ENCODE data around the gene WNT5A. TPM values are rescaled to one million over a fixed set of nuclear protein-coding genes. Genes with fewer than 3 reads are reported as not detected.

Gene WNT5A
- total RNA-seq, 1 experiment from 2014 or later = 174 TPM

- no peaks in the 10 kb centered on the region for H3K9me3 ChIP-seq (ENCODE audit: insufficient read depth, low read depth)
- TF ChIP-seq CTCF (conservative IDR thresholded peaks at IDR 0.05) (no peak), EZH2 (IDR thresholded peaks at IDR 0.05; ENCODE audit: low read depth) (no peak)
- no peak overlapping the region for H3K27ac ChIP-seq
- H2AFZ ChIP-seq = no peak overlapping the region
- no peak overlapping the region for H3K4me3 ChIP-seq
- no peaks in the 10 kb centered on the region for H3K27me3 ChIP-seq (ENCODE audit: insufficient read depth, low read depth)
- no peaks in the 10 kb centered on the region for H3K36me3 ChIP-seq (ENCODE audit: low read depth)
- no peak overlapping the region for H3K4me2 ChIP-seq
- BruUV-seq (replicated peaks) = no TSS peak
- CTCF ChIA-PET = no interaction called here
- POLR2A ChIA-PET (ENCODE audit: unreplicated experiment) = no interaction called here
- H3K79me2 ChIP-seq (ENCODE audit: low read depth) = no peaks in the 10 kb centered on the region
- H3F3A ChIP-seq (ENCODE audit: insufficient read depth, low read depth) = no peaks in the 10 kb centered on the region
- no peaks in the 10 kb centered on the region for H3K4me1 ChIP-seq (replicated peaks; ENCODE audit: insufficient read depth)
- intact Hi-C loops (cut with micrococcal nuclease; ENCODE audit: unreplicated experiment) = no loop called here
- H3K9me2 ChIP-seq (ENCODE audit: insufficient read depth) = no peaks in the 10 kb centered on the region
- no peak for DNase-seq
- no peaks in the 10 kb centered on the region for H4K20me1 ChIP-seq (ENCODE audit: insufficient read depth)
These were observed 31.2 kb downstream of the WNT5A start for GRCh38 chr3:55455915-55456314.

GRCh38 chr3:55454611-55455010, 32.5 kb downstream of the WNT5A start:
- no peaks in the 10 kb centered on the region for H3K79me2 ChIP-seq (ENCODE audit: low read depth)
- BruUV-seq (replicated peaks) = no TSS peak
- no peak for DNase-seq
- TF ChIP-seq CTCF (conservative IDR thresholded peaks at IDR 0.05) = no peak
- TF ChIP-seq EZH2 (IDR thresholded peaks at IDR 0.05; ENCODE audit: low read depth) = no peak
- no peaks in the 10 kb centered on the region for H3K4me1 ChIP-seq (replicated peaks; ENCODE audit: insufficient read depth)
- no peaks in the 10 kb centered on the region for H3K9me3 ChIP-seq (ENCODE audit: insufficient read depth, low read depth)
- H3K4me3 ChIP-seq = no peak overlapping the region
- H3K36me3 ChIP-seq (ENCODE audit: low read depth) = no peaks in the 10 kb centered on the region
- ChIA-PET CTCF (no interaction called here), POLR2A (ENCODE audit: unreplicated experiment) (no interaction called here)
- no peaks in the 10 kb centered on the region for H3F3A ChIP-seq (ENCODE audit: insufficient read depth, low read depth)
- H3K27me3 ChIP-seq (ENCODE audit: insufficient read depth, low read depth) = no peaks in the 10 kb centered on the region
- H3K4me2 ChIP-seq = no peak overlapping the region
- intact Hi-C loops (cut with micrococcal nuclease; ENCODE audit: unreplicated experiment) = no loop called here
- H2AFZ ChIP-seq = no peak overlapping the region
- no peaks in the 10 kb centered on the region for H3K9me2 ChIP-seq (ENCODE audit: insufficient read depth)
- H4K20me1 ChIP-seq (ENCODE audit: insufficient read depth) = no peaks in the 10 kb centered on the region
- no peak overlapping the region for H3K27ac ChIP-seq

- Histone ChIP-seq H3F3A (ENCODE audit: insufficient read depth, low read depth) (no peaks in the 10 kb centered on the region), H3K4me3 (no peak overlapping the region), H3K27me3 (ENCODE audit: insufficient read depth, low read depth) (no peaks in the 10 kb centered on the region), H3K27ac (no peak overlapping the region), H3K36me3 (ENCODE audit: low read depth) (no peaks in the 10 kb centered on the region), H3K9me3 (ENCODE audit: insufficient read depth, low read depth) (no peaks in the 10 kb centered on the region), H2AFZ (no peak overlapping the region), H4K20me1 (ENCODE audit: insufficient read depth) (no peaks in the 10 kb centered on the region), H3K79me2 (ENCODE audit: low read depth) (no peaks in the 10 kb centered on the region), H3K4me2 (no peak overlapping the region), H3K4me1 (replicated peaks; ENCODE audit: insufficient read depth) (no peaks in the 10 kb centered on the region), H3K9me2 (ENCODE audit: insufficient read depth) (no peaks in the 10 kb centered on the region)
- intact Hi-C loops (cut with micrococcal nuclease; ENCODE audit: unreplicated experiment) = no loop called here
- BruUV-seq (replicated peaks) = no TSS peak
- POLR2A ChIA-PET (ENCODE audit: unreplicated experiment) = interaction anchor here (0.6 kb wide), 1 partner anchor 34 kb away, joined by 6 read pairs; no protein-coding TSS in a partner anchor
- TF ChIP-seq CTCF (conservative IDR thresholded peaks at IDR 0.05) (no peak), EZH2 (IDR thresholded peaks at IDR 0.05; ENCODE audit: low read depth) (no peak)
- no peak for DNase-seq
- CTCF ChIA-PET = interaction anchor here (0.7 kb wide), 1 partner anchor 198 kb away, joined by 3 read pairs; no protein-coding TSS in a partner anchor
These were observed 33.1 kb downstream of the WNT5A start for GRCh38 chr3:55453886-55454496.

All from PC-9 (cell line).